HG03575 (cell line): ENCODE measurements around the gene XPR1.
"Not testable (repeated sequence)": the region's sequence is repeated elsewhere in the genome, so short reads cannot be mapped to it uniquely, and the experiment has no call there.

Experiments
- ATAC-seq: cut with Tn5 transposase; IDR thresholded peaks from one replicate; pipeline ENCODE4 v1.9.1; 2021; ENCODE audit not compliant: unreplicated experiment, insufficient number of reproducible peaks, low FRiP score; ENCODE audit errors: extremely low read depth

The XPR1 gene

DNA sequence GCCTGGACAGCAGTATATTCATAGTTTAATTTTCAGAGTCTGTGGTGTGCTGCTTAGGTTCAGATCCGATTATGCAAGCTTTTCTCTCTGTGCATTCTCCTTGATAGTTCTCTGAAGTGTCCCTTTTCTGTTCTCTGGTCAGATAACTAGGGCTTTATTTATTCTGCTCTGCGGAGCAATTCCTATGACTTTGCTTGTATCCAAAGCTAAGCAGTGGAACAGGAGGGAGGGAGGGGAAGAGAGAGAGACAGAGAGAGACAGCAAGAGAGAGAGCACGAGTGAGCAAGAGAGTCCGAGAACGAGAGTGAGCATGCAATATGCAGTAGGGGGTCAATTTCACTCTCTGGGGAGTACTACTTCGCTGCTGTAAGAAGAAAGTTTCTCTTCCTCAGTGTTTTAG is 113.3 kb downstream of the XPR1 start:
- ATAC-seq: no peak

- ATAC-seq: no peak
These were observed 120.1 kb downstream of the XPR1 start for GRCh38 chr1:180751921-180752320.

- ATAC-seq: no peak
These were observed 122.6 kb downstream of the XPR1 start for GRCh38 chr1:180754453-180754852.

DNA sequence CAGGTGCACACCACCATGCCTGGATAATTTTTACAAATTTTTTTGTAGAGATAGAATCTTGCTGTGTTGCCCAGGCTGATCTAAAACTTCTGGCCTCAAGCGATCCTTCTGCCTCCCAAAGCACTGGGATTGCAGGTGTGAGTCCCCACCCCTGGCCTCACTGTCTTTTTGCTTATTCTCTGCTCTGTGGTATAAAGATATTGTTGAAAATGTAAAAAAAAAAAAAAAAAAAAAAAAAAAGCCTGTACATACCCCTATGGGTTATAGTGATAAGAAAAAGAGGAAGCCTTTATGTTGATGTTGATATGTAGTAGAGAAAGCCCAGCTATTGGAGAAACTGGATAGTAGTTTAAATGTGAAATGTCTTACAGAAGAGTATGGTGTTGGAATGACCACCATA is 125.8 kb downstream of the XPR1 start:
- no peak for ATAC-seq

GRCh38 chr1:180762796-180763195 is 131.0 kb downstream of the XPR1 start:
- no peak for ATAC-seq

DNA sequence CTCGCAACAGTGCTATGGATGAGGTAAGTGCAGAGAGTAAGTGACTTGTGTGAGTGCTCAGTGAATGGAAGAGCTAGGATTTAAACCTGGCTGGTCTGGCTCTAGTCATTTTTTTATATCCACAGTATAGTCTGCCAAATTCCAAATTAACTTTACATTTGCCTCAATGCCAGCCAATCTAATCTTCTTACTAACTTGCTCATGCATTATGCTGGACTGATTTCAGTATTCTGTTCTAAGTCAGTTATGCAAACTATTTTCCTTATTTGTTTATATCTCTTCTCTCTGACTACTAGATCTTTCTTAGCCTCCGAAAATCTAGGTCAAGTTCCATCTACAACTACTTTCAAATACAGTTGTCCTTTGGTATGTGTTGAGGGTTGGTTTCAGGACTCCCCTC is 133.3 kb downstream of the XPR1 start:
- ATAC-seq: no peak

DNA sequence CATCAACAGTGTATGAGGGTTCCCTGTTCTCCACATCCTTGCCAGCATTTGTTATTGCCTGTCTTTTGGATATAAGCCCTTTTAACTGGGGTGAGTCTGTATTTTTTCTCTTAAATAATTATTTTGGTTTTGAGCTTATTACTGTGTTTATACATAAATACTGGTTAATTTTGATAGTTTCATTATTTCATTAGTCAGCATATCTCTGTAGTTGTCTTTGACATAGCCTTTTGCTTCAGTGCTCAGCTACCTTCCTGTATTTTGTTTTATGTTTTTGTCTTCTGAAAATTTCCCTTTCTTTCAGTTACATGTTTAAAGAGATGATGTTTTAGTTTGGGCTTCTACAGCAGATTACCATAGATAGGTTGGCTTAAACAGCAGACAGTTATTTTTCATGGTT is 138.1 kb downstream of the XPR1 start:
- ATAC-seq: no peak

DNA sequence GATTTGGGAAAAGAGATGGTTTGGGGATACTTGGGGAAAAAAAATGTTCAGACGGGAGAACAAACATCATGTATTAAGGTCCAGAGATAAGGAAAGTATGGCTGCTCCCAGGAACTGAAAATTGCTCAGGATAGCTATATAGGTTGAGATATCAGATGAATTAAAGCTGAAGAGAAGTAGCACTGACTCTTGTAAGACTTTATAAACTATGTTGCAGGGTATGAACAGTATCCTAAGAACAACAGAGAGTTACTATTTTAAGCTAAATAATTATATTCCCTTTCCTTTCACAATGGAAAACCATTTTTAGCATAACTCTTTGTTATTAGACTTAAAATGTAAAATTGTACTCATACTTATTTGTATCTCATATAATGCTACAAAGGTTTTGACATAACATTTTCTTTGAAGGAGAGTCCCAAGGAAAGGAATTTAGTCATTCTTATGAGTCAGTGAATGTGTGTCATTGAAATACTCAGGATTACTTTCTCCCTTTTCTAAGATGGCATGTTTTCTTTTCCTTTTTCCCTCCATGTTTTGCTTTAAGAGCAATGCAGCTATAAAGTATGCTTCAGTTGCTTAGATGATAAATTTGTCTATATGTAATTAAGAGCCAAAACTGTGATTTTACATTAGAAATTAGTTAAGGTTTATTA is 141.5 kb downstream of the XPR1 start:
- no peak for ATAC-seq

DNA sequence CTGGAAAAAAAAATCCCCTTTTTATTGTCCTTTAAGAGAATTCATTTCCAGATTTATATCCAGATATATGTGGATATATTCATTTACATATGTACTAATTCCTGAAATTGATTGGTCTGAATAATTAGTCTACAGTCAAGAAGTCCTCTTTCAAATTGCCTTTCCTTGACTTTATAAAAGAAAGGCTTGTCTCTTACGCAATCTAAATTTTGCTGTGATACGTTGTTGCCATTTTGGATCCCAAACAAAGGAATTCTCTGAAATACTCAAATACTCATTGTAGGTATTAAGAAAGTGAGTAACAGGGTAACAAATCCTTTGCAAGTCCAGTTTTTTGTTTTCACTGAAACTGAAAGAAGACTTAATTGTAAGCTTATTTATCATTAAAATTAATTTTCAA is 144.0 kb downstream of the XPR1 start:
- ATAC-seq: no peak

GRCh38 chr1:180777072-180777689 is 145.4 kb downstream of the XPR1 start:
- no peak for ATAC-seq

DNA sequence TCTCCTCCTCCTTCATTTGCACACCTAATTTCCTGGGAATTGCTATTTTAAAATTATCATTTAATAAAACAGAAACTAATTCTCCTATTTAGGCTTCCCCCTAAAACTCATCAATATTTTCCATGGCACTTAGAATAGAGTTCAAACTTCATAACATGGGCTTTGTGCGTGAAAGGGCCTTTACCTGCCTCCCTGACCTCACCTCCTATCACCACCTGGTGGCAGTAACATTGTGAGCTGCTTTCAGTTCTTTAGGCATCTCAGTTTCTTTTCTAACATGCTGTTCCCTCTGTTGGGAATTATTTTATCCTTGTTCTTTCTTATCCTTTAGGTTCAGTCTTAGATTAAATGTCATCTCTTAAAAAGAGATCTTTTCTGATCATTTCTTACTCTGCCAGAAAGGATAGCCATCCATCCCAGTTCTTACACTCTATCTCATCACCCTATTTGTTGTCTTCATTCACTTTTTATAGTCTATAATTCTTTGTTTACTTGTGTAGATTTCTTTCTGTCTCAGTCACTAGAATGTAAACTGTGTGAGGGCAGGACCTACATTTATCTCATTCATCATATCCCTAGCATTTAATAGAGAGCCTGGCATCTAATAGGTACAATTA is 147.1 kb downstream of the XPR1 start:
- ATAC-seq: no peak

DNA sequence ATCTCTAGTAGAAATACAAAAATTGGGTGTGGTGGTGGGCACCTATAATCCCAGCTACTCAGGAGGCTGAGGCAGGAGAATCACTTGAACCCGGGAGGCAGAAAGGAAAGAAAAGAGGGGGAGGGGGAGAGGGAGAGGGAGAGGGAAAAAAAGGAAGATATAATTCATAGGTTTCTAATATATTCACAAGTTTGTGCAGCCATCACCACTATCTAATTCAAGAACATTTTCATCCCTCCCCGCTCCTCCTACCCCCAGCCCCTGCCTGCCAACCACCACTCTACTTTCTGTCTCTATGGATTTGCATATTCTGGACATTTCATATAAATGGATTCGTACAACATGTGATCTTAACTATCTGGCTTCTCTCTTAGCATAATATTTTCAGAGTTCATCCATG is 147.8 kb downstream of the XPR1 start:
- ATAC-seq: no peak

GRCh38 chr1:180781718-180782117 is 149.9 kb downstream of the XPR1 start:
- no peak for ATAC-seq

DNA sequence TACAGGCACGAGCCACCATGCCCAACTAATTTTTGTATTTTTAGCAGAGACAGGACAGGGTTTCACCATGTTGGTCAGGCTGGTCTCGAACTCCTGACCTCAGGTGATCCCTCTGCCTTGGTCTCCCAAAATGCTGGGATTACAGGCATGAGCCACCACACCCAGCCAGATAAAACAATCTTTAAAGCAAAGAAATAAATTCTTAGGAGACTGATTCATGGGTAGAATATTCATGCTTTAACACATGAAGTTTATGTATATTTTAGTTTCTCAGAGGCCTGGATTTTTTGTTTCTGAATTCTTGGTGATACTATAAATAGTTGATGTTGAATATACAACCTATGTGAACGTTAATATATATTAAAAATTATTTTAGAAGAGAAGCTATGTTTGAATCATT is 153.5 kb downstream of the XPR1 start:
- no peak for ATAC-seq

DNA sequence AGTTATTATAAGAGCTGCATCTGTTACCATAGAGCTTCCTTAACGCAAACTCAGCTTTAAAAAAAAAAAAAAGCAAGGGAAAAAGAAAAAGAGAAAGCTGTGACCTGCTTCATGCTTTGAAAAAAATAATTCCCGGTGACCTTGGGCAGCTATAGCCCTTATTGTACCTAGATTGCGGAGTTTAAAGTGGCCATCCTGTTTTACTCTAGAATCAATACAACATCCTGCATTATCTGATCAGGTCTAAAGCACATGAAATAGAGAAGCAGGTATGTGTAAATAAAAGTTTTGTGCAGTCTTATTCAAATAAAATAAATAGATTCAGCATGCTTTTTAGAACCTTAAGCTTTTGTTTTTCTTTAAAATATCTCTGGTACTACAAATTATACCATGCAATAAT is 154.1 kb downstream of the XPR1 start:
- ATAC-seq: no peak

- ATAC-seq: no peak
These were observed 154.8 kb downstream of the XPR1 start for GRCh38 chr1:180786624-180787023.

DNA sequence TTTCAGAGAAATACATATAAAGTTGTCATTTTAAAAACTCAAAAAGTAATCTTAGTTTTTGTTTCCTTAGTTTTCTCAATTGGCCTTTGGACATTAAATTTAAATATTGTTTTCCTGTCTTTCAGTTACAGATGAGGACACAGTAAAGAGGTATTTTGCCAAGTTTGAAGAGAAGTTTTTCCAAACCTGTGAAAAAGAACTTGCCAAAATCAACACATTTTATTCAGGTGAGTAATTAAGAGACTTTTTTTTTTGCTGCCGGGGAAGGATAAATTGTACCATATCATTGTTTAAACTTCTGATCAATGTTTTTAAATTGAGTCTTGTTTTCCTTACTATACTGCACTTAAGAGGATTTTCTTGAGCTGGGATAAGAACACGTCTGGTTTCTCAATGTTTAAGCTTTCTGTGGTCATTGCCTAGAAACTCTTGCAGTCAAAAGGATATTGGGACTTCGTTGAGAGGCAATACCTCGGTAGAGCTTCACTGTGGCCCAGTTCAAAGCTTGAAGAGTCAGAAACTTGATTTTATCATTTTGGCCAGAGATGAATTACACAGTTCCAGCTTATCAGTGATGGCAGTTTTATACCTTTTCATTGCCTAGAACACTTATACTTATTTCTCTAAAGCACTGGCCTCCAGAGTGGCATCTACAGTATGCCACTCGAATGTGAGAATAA is 155.9 kb downstream of the XPR1 start:
- ATAC-seq: no peak

DNA sequence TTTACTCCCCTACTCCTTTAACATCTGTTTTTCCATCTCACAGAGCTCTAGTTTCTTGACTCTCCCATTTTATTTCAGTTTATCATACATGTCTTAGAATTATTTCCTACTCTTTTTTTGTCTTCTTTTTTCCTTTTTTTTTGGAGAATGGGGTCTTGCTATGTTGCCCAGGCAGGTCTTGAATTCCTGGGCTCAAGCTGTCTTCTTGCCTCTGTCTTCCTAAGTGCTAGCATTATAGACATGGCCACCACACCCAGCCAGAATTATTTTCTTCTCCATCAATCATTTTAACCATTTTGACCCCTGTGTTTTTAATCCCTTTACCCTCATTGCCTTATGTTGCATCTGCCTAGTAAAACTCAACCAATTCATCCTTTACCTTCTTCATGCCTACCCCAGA is 157.6 kb downstream of the XPR1 start:
- ATAC-seq: no peak

- ATAC-seq: not testable (repeated sequence)
These were observed 159.3 kb downstream of the XPR1 start for GRCh38 chr1:180791152-180791551.

GRCh38 chr1:180791806-180792205 is 160.0 kb downstream of the XPR1 start:
- no peak for ATAC-seq
